ENCODE data around the gene AKT2. TPM values are rescaled to one million over a fixed set of nuclear protein-coding genes. Genes with fewer than 3 reads are reported as not detected.

AKT2 gene
- total RNA-seq, 1 donor from 2014 or later = 46.4 TPM

- TF ChIP-seq CTCF (conservative IDR thresholded peaks at IDR 0.05; ENCODE audit: low read depth, low read length) = no peak
- no peak for DNase-seq (ENCODE audit: low read depth)
Observed at GRCh38 chr19:40267601-40267997, 17.5 kb downstream of the AKT2 start.

GRCh38 chr19:40266912-40267600, 18.1 kb downstream of the AKT2 start:
- TF ChIP-seq CTCF (conservative IDR thresholded peaks at IDR 0.05; ENCODE audit: low read depth, low read length) = no peak
- no peak for DNase-seq (ENCODE audit: low read depth)
- no peak overlapping the region for H3K4me3 ChIP-seq (ENCODE audit: low read depth, low read length)

More at GRCh38 chr19:40267601-40267997, 17.5 kb downstream of the AKT2 start:
- H3K4me3 ChIP-seq (ENCODE audit: low read depth, low read length) = no peak overlapping the region

- H3K4me3 ChIP-seq (ENCODE audit: low read depth, low read length) = no peak overlapping the region
- TF ChIP-seq CTCF (conservative IDR thresholded peaks at IDR 0.05; ENCODE audit: low read depth, low read length) = no peak
- DNase-seq (ENCODE audit: low read depth) = no peak
Observed at GRCh38 chr19:40266119-40266518, 19.0 kb downstream of the AKT2 start.

- no peak for DNase-seq (ENCODE audit: low read depth)
- no peak overlapping the region for H3K4me3 ChIP-seq (ENCODE audit: low read depth, low read length)
- no peak for TF ChIP-seq CTCF (conservative IDR thresholded peaks at IDR 0.05; ENCODE audit: low read depth, low read length)
Observed at GRCh38 chr19:40265763-40266099, 19.4 kb downstream of the AKT2 start.

GRCh38 chr19:40265055-40265762, 19.9 kb downstream of the AKT2 start:
- H3K4me3 ChIP-seq (ENCODE audit: low read depth, low read length) = no peak overlapping the region
- TF ChIP-seq CTCF (conservative IDR thresholded peaks at IDR 0.05; ENCODE audit: low read depth, low read length) = no peak
- no peak for DNase-seq (ENCODE audit: low read depth)

GRCh38 chr19:40264314-40265054, 20.7 kb downstream of the AKT2 start:
- DNase-seq (ENCODE audit: low read depth) = no peak
- no peak overlapping the region for H3K4me3 ChIP-seq (ENCODE audit: low read depth, low read length)
- no peak for TF ChIP-seq CTCF (conservative IDR thresholded peaks at IDR 0.05; ENCODE audit: low read depth, low read length)

Data from epithelial cell of proximal tubule (primary cell).